ENCODE data around the gene POLRMT. TPM values are rescaled to one million over a fixed set of nuclear protein-coding genes. Genes with fewer than 3 reads are reported as not detected.

Gene POLRMT
- total RNA-seq, 1 donor from 2014 or later, result 28.1 TPM

GRCh38 chr19:581399-582111 lies 51.8 kb downstream of the POLRMT start:
- DNase-seq (ENCODE audit: low read depth, low spot score), result no peak

GRCh38 chr19:580274-580835 lies 53.0 kb downstream of the POLRMT start:
- no peak for DNase-seq (ENCODE audit: low read depth, low spot score)

GRCh38 chr19:579842-580155 lies 53.5 kb downstream of the POLRMT start:
- DNase-seq (ENCODE audit: low read depth, low spot score), result no peak

GRCh38 chr19:579111-579841 lies 54.1 kb downstream of the POLRMT start:
- no peak for DNase-seq (ENCODE audit: low read depth, low spot score)

- DNase-seq (ENCODE audit: low read depth, low spot score), result no peak
These were observed 55.6 kb downstream of the POLRMT start for GRCh38 chr19:577439-578392.

- DNase-seq (ENCODE audit: low read depth, low spot score), result no peak
These were observed 56.4 kb downstream of the POLRMT start for GRCh38 chr19:576768-577438.

GRCh38 chr19:575527-576506 lies 57.5 kb downstream of the POLRMT start:
- DNase-seq (ENCODE audit: low read depth, low spot score), result no peak

- DNase-seq (ENCODE audit: low read depth, low spot score), result no peak
These were observed 58.4 kb downstream of the POLRMT start for GRCh38 chr19:574658-575526.

GRCh38 chr19:573519-573825 lies 59.9 kb downstream of the POLRMT start:
- DNase-seq (ENCODE audit: low read depth, low spot score), result no peak

- no peak for DNase-seq (ENCODE audit: low read depth, low spot score)
These were observed 60.4 kb downstream of the POLRMT start for GRCh38 chr19:572743-573518.

- peak; percentile 87 for DNase-seq (ENCODE audit: low read depth, low spot score)
These were observed 61.1 kb downstream of the POLRMT start, which contains the start of gene BSG for GRCh38 chr19:572140-572742. Gene BSG, plus strand, starts transcription at chr19:572596. Its CDS starts 39 bp downstream, at chr19:572635.

- DNase-seq (ENCODE audit: low read depth, low spot score), result no peak
These were observed 61.8 kb downstream of the POLRMT start for GRCh38 chr19:571566-571974.

- DNase-seq (ENCODE audit: low read depth, low spot score), result no peak
These were observed 62.3 kb downstream of the POLRMT start for GRCh38 chr19:570937-571565.

- no peak for DNase-seq (ENCODE audit: low read depth, low spot score)
These were observed 63.1 kb downstream of the POLRMT start for GRCh38 chr19:570251-570686.

- DNase-seq (ENCODE audit: low read depth, low spot score), result no peak
These were observed 65.9 kb downstream of the POLRMT start for GRCh38 chr19:567296-567900.

All from pulmonary artery endothelial cell (primary cell).